PC-3 (cell line): ENCODE results near the gene CXCL3.

Experiments used
- EZH2 ChIP-seq: fragments of 300-600 bp; sonication (generic); IDR thresholded peaks from one replicate; pipeline ENCODE4 v1.6.1; 2017; ENCODE audit warnings: antibody characterized with exemption, mild to moderate bottlenecking, low read length; ENCODE audit not compliant: unreplicated experiment
- EZH2phosphoT487 ChIP-seq: fragments of 300-600 bp; sonication (generic); IDR thresholded peaks from 2 replicates; pipeline ENCODE4 v1.6.1; 2018; ENCODE audit warnings: mild to moderate bottlenecking, antibody characterized with exemption, low read length, borderline replicate concordance
- TF ChIP-seq, protein P1 (sequence below): fragments of 300-600 bp; sonication (generic); conservative IDR thresholded peaks from 2 replicates; pipeline ENCODE4 v1.5.1; 2017; ENCODE audit warnings: antibody characterized with exemption, low read depth, mild to moderate bottlenecking, low read length

DNA sequence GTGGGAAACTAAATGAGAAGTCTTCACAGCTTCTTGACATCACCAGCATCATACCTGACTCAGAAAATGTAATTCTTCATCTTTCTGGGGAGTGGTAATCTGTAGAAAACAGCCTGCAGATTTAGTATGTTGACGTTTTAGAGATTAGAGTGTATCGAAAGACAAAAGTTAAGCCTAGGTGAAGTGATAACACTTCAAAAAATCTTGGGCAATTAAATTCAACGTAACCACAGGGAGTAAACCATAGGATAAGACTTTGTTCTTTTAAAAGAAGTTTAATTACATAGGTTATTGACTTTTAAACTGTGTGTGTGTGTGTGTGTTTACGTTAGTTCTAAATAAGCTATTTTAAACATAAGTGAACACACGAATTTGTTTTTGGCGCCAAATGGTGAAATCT lies 38.2 kb downstream of the CXCL3 start:
- TF ChIP-seq, protein P1, sequence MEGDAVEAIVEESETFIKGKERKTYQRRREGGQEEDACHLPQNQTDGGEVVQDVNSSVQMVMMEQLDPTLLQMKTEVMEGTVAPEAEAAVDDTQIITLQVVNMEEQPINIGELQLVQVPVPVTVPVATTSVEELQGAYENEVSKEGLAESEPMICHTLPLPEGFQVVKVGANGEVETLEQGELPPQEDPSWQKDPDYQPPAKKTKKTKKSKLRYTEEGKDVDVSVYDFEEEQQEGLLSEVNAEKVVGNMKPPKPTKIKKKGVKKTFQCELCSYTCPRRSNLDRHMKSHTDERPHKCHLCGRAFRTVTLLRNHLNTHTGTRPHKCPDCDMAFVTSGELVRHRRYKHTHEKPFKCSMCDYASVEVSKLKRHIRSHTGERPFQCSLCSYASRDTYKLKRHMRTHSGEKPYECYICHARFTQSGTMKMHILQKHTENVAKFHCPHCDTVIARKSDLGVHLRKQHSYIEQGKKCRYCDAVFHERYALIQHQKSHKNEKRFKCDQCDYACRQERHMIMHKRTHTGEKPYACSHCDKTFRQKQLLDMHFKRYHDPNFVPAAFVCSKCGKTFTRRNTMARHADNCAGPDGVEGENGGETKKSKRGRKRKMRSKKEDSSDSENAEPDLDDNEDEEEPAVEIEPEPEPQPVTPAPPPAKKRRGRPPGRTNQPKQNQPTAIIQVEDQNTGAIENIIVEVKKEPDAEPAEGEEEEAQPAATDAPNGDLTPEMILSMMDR = no peak
- TF ChIP-seq EZH2 = no peak
- TF ChIP-seq EZH2phosphoT487 = no peak
